GM23338 (cell line): ENCODE results near the gene PPP1R2. TPM values are rescaled to one million over a fixed set of nuclear protein-coding genes. Genes with fewer than 3 reads are reported as not detected.

Experiments
- ATAC-seq: fragments of 200-7000 bp; cut with Tn5 transposase; 3 replicates; pipeline ENCODE4 v1.9.1; 2020
- DNase-seq: peaks from one replicate; pipeline ENCODE4 v3.0.0-alpha.2; 2015; ENCODE audit warnings: low spot score
- H2AFZ ChIP-seq: fragments of 200-600 bp; sonication (generic); 2 replicates; pipeline ENCODE4 v1.8.0; 2016; ENCODE audit warnings: antibody characterized with exemption, mild to moderate bottlenecking, moderate library complexity
- H3F3A ChIP-seq: fragments of 200-600 bp; sonication (generic); replicated peaks from 2 replicates; pipeline ENCODE4 v1.8.0; 2017; ENCODE audit warnings: antibody characterized with exemption, mixed run types, low read depth
- H3K27ac ChIP-seq: fragments of 200-600 bp; sonication (generic); 2 replicates; pipeline ENCODE4 v1.6.1; 2016; ENCODE audit warnings: low read depth
- H3K27me3 ChIP-seq: fragments of 200-600 bp; sonication (generic); 2 replicates; pipeline ENCODE4 v1.8.0; 2016; ENCODE audit warnings: mild to moderate bottlenecking, mixed run types, moderate library complexity; ENCODE audit not compliant: insufficient read depth
- H3K36me3 ChIP-seq: fragments of 200-600 bp; sonication (generic); 2 replicates; pipeline ENCODE4 v1.8.0; 2016; ENCODE audit warnings: mild to moderate bottlenecking; ENCODE audit not compliant: insufficient read depth
- H3K4me1 ChIP-seq: fragments of 200-600 bp; sonication (generic); 2 replicates; pipeline ENCODE4 v1.8.0; 2016; ENCODE audit warnings: mild to moderate bottlenecking, moderate library complexity; ENCODE audit not compliant: insufficient read depth
- H3K4me2 ChIP-seq: fragments of 200-600 bp; sonication (generic); 2 replicates; pipeline ENCODE4 v1.7.1; 2017; ENCODE audit warnings: mixed run types
- H3K4me3 ChIP-seq: fragments of 200-600 bp; sonication (generic); 2 replicates; pipeline ENCODE4 v1.6.1; 2016; ENCODE audit warnings: mixed run types
- H3K79me2 ChIP-seq: fragments of 200-600 bp; sonication (generic); replicated peaks from 2 replicates; pipeline ENCODE4 v1.8.0; 2017; ENCODE audit warnings: mild to moderate bottlenecking; ENCODE audit not compliant: insufficient read depth
- H3K9me2 ChIP-seq: fragments of 200-600 bp; sonication (generic); 2 replicates; pipeline ENCODE4 v1.8.0; 2017; ENCODE audit not compliant: insufficient read depth
- H4K20me1 ChIP-seq: fragments of 200-600 bp; sonication (generic); replicated peaks from 2 replicates; pipeline ENCODE4 v1.8.0; 2017; ENCODE audit warnings: mild to moderate bottlenecking; ENCODE audit not compliant: insufficient read depth
- H3K27ac Mint-ChIP-seq: 2 replicates; pipeline ENCODE4 v1.8.0; 2020; ENCODE audit warnings: inconsistent platforms, mild to moderate bottlenecking, moderate library complexity, mixed read lengths
- H3K27me3 Mint-ChIP-seq: 3 replicates; pipeline ENCODE4 v1.8.0; 2022; ENCODE audit warnings: low read depth, mild to moderate bottlenecking, moderate library complexity, mixed read lengths, inconsistent platforms; ENCODE audit not compliant: insufficient read depth, poor library complexity
- H3K36me3 Mint-ChIP-seq: 3 replicates; pipeline ENCODE4 v1.8.0; 2021; ENCODE audit warnings: low read depth, mild to moderate bottlenecking, inconsistent platforms, moderate library complexity, mixed read lengths
- H3K4me1 Mint-ChIP-seq: 3 replicates; pipeline ENCODE4 v1.8.0; 2020; ENCODE audit warnings: mild to moderate bottlenecking, inconsistent platforms, mixed read lengths
- H3K4me3 Mint-ChIP-seq: 3 replicates; pipeline ENCODE4 v1.8.0; 2021; ENCODE audit warnings: moderate library complexity, mild to moderate bottlenecking, inconsistent platforms, mixed read lengths
- H3K9me3 Mint-ChIP-seq: 3 replicates; pipeline ENCODE4 v1.8.0; 2020; ENCODE audit warnings: moderate library complexity, mild to moderate bottlenecking, inconsistent platforms, mixed read lengths
- CREB1 ChIP-seq: fragments of 250-450 bp; sonication (Bioruptor Pico); IDR thresholded peaks from 2 replicates; pipeline ENCODE4 v1.5.0; 2020; ENCODE audit warnings: low read depth, mild to moderate bottlenecking, moderate library complexity
- EZH2 ChIP-seq: fragments of 200-600 bp; sonication (generic); IDR thresholded peaks from one replicate; pipeline ENCODE4 v1.8.0; 2017; ENCODE audit warnings: antibody characterized with exemption, mild to moderate bottlenecking, low read depth; ENCODE audit not compliant: unreplicated experiment
- EZH2phosphoT487 ChIP-seq: fragments of 200-600 bp; sonication (generic); IDR thresholded peaks from one replicate; pipeline ENCODE4 v1.8.1; 2018; ENCODE audit warnings: antibody characterized with exemption; ENCODE audit not compliant: unreplicated experiment
- JUNB ChIP-seq: IDR thresholded peaks from one replicate; pipeline ENCODE4 v1.6.1; 2016; ENCODE audit warnings: antibody characterized with exemption; ENCODE audit not compliant: unreplicated experiment
- NANOG ChIP-seq: IDR thresholded peaks from 2 replicates; pipeline ENCODE4 v1.6.1; 2016; ENCODE audit warnings: antibody characterized with exemption, borderline replicate concordance
- POLR2AphosphoS5 ChIP-seq: IDR thresholded peaks from 2 replicates; pipeline ENCODE4 v1.6.1; 2016; ENCODE audit warnings: antibody characterized with exemption, low read depth
- STAT1 ChIP-seq: IDR thresholded peaks from one replicate; pipeline ENCODE4 v1.6.1; 2016; ENCODE audit warnings: antibody characterized with exemption; ENCODE audit not compliant: unreplicated experiment
- ZNF114 ChIP-seq: fragments of 250-450 bp; sonication (Bioruptor Pico); IDR thresholded peaks from 2 replicates; pipeline ENCODE4 v1.5.0; 2020; ENCODE audit warnings: mild to moderate bottlenecking, moderate library complexity
- ZNF331 ChIP-seq: fragments of 250-450 bp; sonication (Bioruptor Pico); IDR thresholded peaks from 2 replicates; pipeline ENCODE4 v1.5.0; 2020; ENCODE audit warnings: low read depth, mild to moderate bottlenecking, moderate library complexity
- polyA plus RNA-seq: library from polyadenylated mRNA; unstranded; fragments of >200 nt; fragmentation: Nextera tagmentation; extraction: Ambion mirVana; gene quantifications from 2 replicates; pipeline ENCODE4 v1.2.1, GENCODE V29; 2016
- total RNA-seq: library from RNA; depleted of rRNA; stranded (reverse); fragments of >200 nt; shearing (Covaris generic); gene quantifications from 2 replicates; pipeline ENCODE4 v1.2.3, GENCODE V29; 2014
- TF ChIP-seq, protein P1 (sequence below): IDR thresholded peaks from one replicate; pipeline ENCODE4 v1.6.1; 2018; ENCODE audit warnings: antibody characterized with exemption; ENCODE audit not compliant: unreplicated experiment
- TF ChIP-seq, protein P2 (sequence below): fragments of 250-450 bp; sonication (Bioruptor Pico); IDR thresholded peaks from 2 replicates; pipeline ENCODE4 v1.5.0; 2020; ENCODE audit warnings: mild to moderate bottlenecking, moderate library complexity
- TF ChIP-seq, protein P3 (sequence below): IDR thresholded peaks from 2 replicates; pipeline ENCODE4 v1.6.1; 2016; ENCODE audit warnings: antibody characterized with exemption
- TF ChIP-seq, protein P4 (sequence below), 2 experiments: fragments of 200-600 bp in 1 of 2; sonication (generic) in 1 of 2; conservative IDR thresholded peaks; 2 replicates each; pipeline versions ENCODE4 v1.5.1 to v1.6.1; 2016 to 2017; ENCODE audit warnings: antibody characterized with exemption in 2 of 2, low read depth in 2 of 2, mild to moderate bottlenecking in 2 of 2, moderate library complexity in 1 of 2

The PPP1R2 gene
- total and polyA plus RNA-seq, 2 experiments from 2014 or later: 45.9 to 46.8 TPM

DNA sequence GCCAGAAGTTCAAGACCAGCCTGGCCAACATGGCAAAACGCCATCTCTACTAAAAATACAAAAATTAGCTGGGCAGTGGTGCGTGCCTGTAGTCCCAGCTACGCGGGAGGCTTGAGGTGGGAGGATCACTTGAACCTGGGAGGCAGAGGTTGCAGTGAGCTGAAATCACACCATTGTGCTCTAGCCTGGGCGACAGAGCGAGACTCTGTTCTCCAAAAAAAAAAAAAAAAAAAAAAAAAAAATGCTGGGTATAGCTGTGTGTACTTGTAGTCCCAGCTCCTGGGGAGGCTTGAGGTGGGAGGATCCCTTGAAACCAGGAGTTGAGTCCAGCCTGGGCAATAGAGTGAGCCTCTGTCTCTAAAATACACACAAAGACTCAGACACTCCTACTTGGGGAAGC is 32.0 kb downstream of the PPP1R2 start:
- no peaks in the 10 kb centered on the region for H3K4me1 ChIP-seq
- H3K79me2 ChIP-seq: no peaks in the 10 kb centered on the region
- Mint-ChIP-seq H3K9me3 (no peaks in the 10 kb centered on the region), H3K27ac (no peak overlapping the region), H3K36me3 (peaks cover 2% of the 10 kb centered on the region; the same call in 2 of the 3 replicates), H3K4me1 (no peaks in the 10 kb centered on the region), H3K27me3 (no peaks in the 10 kb centered on the region), H3K4me3 (no peak overlapping the region)
- H2AFZ ChIP-seq: no peak overlapping the region
- H3F3A ChIP-seq: no peaks in the 10 kb centered on the region
- no peak overlapping the region for H3K4me2 ChIP-seq
- H3K36me3 ChIP-seq: 0 out of 2 replicates have a peak, but pooled peaks cover 3% of the 10 kb centered on the region
- H3K27ac ChIP-seq: no peak overlapping the region
- no peaks in the 10 kb centered on the region for H3K9me2 ChIP-seq
- DNase-seq: no peak
- H4K20me1 ChIP-seq: no peaks in the 10 kb centered on the region
- ATAC-seq: no peak
- H3K27me3 ChIP-seq: no peaks in the 10 kb centered on the region
- no peak overlapping the region for H3K4me3 ChIP-seq
- TF ChIP-seq STAT1 (no peak), NANOG (no peak), ZNF114 (no peak), EZH2 (no peak), POLR2AphosphoS5 (no peak), CREB1 (no peak), JUNB (no peak), ZNF331 (CRISPR knock-in tag) (no peak), EZH2phosphoT487 (no peak)
- TF ChIP-seq, protein P1, sequence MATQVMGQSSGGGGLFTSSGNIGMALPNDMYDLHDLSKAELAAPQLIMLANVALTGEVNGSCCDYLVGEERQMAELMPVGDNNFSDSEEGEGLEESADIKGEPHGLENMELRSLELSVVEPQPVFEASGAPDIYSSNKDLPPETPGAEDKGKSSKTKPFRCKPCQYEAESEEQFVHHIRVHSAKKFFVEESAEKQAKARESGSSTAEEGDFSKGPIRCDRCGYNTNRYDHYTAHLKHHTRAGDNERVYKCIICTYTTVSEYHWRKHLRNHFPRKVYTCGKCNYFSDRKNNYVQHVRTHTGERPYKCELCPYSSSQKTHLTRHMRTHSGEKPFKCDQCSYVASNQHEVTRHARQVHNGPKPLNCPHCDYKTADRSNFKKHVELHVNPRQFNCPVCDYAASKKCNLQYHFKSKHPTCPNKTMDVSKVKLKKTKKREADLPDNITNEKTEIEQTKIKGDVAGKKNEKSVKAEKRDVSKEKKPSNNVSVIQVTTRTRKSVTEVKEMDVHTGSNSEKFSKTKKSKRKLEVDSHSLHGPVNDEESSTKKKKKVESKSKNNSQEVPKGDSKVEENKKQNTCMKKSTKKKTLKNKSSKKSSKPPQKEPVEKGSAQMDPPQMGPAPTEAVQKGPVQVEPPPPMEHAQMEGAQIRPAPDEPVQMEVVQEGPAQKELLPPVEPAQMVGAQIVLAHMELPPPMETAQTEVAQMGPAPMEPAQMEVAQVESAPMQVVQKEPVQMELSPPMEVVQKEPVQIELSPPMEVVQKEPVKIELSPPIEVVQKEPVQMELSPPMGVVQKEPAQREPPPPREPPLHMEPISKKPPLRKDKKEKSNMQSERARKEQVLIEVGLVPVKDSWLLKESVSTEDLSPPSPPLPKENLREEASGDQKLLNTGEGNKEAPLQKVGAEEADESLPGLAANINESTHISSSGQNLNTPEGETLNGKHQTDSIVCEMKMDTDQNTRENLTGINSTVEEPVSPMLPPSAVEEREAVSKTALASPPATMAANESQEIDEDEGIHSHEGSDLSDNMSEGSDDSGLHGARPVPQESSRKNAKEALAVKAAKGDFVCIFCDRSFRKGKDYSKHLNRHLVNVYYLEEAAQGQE: no peak
- TF ChIP-seq, protein P2, sequence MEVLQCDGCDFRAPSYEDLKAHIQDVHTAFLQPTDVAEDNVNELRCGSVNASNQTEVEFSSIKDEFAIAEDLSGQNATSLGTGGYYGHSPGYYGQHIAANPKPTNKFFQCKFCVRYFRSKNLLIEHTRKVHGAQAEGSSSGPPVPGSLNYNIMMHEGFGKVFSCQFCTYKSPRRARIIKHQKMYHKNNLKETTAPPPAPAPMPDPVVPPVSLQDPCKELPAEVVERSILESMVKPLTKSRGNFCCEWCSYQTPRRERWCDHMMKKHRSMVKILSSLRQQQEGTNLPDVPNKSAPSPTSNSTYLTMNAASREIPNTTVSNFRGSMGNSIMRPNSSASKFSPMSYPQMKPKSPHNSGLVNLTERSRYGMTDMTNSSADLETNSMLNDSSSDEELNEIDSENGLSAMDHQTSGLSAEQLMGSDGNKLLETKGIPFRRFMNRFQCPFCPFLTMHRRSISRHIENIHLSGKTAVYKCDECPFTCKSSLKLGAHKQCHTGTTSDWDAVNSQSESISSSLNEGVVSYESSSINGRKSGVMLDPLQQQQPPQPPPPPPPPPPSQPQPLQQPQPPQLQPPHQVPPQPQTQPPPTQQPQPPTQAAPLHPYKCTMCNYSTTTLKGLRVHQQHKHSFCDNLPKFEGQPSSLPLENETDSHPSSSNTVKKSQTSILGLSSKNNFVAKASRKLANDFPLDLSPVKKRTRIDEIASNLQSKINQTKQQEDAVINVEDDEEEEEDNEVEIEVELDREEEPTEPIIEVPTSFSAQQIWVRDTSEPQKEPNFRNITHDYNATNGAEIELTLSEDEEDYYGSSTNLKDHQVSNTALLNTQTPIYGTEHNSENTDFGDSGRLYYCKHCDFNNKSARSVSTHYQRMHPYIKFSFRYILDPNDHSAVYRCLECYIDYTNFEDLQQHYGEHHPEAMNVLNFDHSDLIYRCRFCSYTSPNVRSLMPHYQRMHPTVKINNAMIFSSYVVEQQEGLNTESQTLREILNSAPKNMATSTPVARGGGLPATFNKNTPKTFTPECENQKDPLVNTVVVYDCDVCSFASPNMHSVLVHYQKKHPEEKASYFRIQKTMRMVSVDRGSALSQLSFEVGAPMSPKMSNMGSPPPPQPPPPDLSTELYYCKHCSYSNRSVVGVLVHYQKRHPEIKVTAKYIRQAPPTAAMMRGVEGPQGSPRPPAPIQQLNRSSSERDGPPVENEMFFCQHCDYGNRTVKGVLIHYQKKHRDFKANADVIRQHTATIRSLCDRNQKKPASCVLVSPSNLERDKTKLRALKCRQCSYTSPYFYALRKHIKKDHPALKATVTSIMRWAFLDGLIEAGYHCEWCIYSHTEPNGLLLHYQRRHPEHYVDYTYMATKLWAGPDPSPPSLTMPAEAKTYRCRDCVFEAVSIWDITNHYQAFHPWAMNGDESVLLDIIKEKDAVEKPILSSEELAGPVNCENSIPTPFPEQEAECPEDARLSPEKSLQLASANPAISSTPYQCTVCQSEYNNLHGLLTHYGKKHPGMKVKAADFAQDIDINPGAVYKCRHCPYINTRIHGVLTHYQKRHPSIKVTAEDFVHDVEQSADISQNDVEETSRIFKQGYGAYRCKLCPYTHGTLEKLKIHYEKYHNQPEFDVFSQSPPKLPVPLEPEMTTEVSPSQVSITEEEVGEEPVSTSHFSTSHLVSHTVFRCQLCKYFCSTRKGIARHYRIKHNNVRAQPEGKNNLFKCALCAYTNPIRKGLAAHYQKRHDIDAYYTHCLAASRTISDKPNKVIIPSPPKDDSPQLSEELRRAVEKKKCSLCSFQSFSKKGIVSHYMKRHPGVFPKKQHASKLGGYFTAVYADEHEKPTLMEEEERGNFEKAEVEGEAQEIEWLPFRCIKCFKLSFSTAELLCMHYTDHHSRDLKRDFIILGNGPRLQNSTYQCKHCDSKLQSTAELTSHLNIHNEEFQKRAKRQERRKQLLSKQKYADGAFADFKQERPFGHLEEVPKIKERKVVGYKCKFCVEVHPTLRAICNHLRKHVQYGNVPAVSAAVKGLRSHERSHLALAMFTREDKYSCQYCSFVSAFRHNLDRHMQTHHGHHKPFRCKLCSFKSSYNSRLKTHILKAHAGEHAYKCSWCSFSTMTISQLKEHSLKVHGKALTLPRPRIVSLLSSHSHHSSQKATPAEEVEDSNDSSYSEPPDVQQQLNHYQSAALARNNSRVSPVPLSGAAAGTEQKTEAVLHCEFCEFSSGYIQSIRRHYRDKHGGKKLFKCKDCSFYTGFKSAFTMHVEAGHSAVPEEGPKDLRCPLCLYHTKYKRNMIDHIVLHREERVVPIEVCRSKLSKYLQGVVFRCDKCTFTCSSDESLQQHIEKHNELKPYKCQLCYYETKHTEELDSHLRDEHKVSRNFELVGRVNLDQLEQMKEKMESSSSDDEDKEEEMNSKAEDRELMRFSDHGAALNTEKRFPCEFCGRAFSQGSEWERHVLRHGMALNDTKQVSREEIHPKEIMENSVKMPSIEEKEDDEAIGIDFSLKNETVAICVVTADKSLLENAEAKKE (CRISPR knock-in tag): no peak
- TF ChIP-seq, protein P3, sequence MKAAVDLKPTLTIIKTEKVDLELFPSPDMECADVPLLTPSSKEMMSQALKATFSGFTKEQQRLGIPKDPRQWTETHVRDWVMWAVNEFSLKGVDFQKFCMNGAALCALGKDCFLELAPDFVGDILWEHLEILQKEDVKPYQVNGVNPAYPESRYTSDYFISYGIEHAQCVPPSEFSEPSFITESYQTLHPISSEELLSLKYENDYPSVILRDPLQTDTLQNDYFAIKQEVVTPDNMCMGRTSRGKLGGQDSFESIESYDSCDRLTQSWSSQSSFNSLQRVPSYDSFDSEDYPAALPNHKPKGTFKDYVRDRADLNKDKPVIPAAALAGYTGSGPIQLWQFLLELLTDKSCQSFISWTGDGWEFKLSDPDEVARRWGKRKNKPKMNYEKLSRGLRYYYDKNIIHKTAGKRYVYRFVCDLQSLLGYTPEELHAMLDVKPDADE: no peak
- TF ChIP-seq, protein P4, sequence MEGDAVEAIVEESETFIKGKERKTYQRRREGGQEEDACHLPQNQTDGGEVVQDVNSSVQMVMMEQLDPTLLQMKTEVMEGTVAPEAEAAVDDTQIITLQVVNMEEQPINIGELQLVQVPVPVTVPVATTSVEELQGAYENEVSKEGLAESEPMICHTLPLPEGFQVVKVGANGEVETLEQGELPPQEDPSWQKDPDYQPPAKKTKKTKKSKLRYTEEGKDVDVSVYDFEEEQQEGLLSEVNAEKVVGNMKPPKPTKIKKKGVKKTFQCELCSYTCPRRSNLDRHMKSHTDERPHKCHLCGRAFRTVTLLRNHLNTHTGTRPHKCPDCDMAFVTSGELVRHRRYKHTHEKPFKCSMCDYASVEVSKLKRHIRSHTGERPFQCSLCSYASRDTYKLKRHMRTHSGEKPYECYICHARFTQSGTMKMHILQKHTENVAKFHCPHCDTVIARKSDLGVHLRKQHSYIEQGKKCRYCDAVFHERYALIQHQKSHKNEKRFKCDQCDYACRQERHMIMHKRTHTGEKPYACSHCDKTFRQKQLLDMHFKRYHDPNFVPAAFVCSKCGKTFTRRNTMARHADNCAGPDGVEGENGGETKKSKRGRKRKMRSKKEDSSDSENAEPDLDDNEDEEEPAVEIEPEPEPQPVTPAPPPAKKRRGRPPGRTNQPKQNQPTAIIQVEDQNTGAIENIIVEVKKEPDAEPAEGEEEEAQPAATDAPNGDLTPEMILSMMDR (conservative IDR thresholded peaks at IDR 0.05; ENCODE audit: low read depth in 2 of 2): no peak
